Body of pancreas (tissue), 4 donors: ENCODE results near the gene CMKLR1.

Experiments used
- POLR2A ChIP-seq, 3 donors: fragments of 450-650 bp; IDR thresholded peaks; one replicate each; pipeline ENCODE4 v1.6.1; 2016; ENCODE audit warnings: antibody characterized with exemption in 3 of 3, mild to moderate bottlenecking in 2 of 3
- TF ChIP-seq, protein P1 (sequence below), 7 experiments: fragments of 450-650 bp in 4 of 7; fragments of 200-600 bp in 3 of 7; sonication (generic) in 3 of 7; IDR thresholded peaks; one replicate each; pipeline ENCODE4 v1.5.1; 2016 to 2019; ENCODE audit warnings: antibody characterized with exemption in 7 of 7

DNA sequence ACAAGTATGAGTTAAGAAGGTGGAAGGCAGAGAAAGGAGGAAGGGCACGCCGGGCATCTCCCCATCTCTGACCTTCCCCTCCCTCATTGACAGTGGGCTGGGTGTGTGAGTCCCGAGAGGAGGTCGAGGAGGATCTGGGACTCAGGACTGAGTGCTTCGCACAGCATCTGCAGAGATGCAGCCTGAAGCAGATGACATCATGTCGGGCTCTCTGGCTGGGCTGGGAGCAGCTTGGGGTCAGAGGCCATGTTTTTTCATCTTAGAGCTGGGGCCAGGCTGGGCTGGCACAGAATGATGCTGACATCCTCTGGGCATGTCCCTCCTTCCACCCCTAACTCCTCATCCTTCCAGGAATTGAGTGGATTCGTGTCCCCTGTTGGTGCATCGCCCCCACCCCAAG is 43.5 kb downstream of the CMKLR1 start:
- TF ChIP-seq, protein P1, sequence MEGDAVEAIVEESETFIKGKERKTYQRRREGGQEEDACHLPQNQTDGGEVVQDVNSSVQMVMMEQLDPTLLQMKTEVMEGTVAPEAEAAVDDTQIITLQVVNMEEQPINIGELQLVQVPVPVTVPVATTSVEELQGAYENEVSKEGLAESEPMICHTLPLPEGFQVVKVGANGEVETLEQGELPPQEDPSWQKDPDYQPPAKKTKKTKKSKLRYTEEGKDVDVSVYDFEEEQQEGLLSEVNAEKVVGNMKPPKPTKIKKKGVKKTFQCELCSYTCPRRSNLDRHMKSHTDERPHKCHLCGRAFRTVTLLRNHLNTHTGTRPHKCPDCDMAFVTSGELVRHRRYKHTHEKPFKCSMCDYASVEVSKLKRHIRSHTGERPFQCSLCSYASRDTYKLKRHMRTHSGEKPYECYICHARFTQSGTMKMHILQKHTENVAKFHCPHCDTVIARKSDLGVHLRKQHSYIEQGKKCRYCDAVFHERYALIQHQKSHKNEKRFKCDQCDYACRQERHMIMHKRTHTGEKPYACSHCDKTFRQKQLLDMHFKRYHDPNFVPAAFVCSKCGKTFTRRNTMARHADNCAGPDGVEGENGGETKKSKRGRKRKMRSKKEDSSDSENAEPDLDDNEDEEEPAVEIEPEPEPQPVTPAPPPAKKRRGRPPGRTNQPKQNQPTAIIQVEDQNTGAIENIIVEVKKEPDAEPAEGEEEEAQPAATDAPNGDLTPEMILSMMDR (IDR thresholded peaks at IDR 0.05), result no peak
- TF ChIP-seq POLR2A (IDR thresholded peaks at IDR 0.05), result no peak
